Stimulated activated naive CD8-positive, alpha-beta T cell treated with anti-CD3 and anti-CD28 coated beads, Interleukin-15, Interleukin-2, amounts not matched to agents 100 ng/mL and 50 ng/mL, for 24 hours (primary cell): ENCODE results near the gene KIAA1755.

Source experiments
- H3K27ac Mint-ChIP-seq: one replicate; pipeline ENCODE4 v1.8.0; 2021; ENCODE audit warnings: mild to moderate bottlenecking, mixed read lengths
- H3K27me3 Mint-ChIP-seq: one replicate; pipeline ENCODE4 v1.8.0; 2021; ENCODE audit warnings: mixed read lengths
- H3K36me3 Mint-ChIP-seq: one replicate; pipeline ENCODE4 v1.8.0; 2021; ENCODE audit warnings: low read depth, mixed read lengths
- H3K4me1 Mint-ChIP-seq: one replicate; pipeline ENCODE4 v1.8.0; 2021; ENCODE audit warnings: low read depth, mixed read lengths
- H3K4me3 Mint-ChIP-seq: one replicate; pipeline ENCODE4 v1.8.0; 2021; ENCODE audit warnings: mild to moderate bottlenecking, mixed read lengths
- H3K9me3 Mint-ChIP-seq: one replicate; pipeline ENCODE4 v1.8.0; 2021; ENCODE audit warnings: mixed read lengths

The KIAA1755 gene

GRCh38 chr20:38216746-38217595 is 43.6 kb downstream of the KIAA1755 start:
- no peaks in the 10 kb centered on the region for H3K36me3 Mint-ChIP-seq
- H3K27ac Mint-ChIP-seq: no peak overlapping the region
- no peaks in the 10 kb centered on the region for H3K27me3 Mint-ChIP-seq

GRCh38 chr20:38216201-38216600 is 44.3 kb downstream of the KIAA1755 start:
- no peaks in the 10 kb centered on the region for H3K36me3 Mint-ChIP-seq
- H3K4me1 Mint-ChIP-seq: no peaks in the 10 kb centered on the region
- no peaks in the 10 kb centered on the region for H3K27me3 Mint-ChIP-seq
- no peak overlapping the region for H3K27ac Mint-ChIP-seq
- no peak overlapping the region for H3K4me3 Mint-ChIP-seq
- no peaks in the 10 kb centered on the region for H3K9me3 Mint-ChIP-seq

More at GRCh38 chr20:38216746-38217595, 43.6 kb downstream of the KIAA1755 start:
- Mint-ChIP-seq H3K4me1 (no peaks in the 10 kb centered on the region), H3K9me3 (no peaks in the 10 kb centered on the region), H3K4me3 (no peak overlapping the region)

GRCh38 chr20:38215194-38216182 is 45.0 kb downstream of the KIAA1755 start:
- H3K27me3 Mint-ChIP-seq: no peaks in the 10 kb centered on the region
- no peaks in the 10 kb centered on the region for H3K36me3 Mint-ChIP-seq
- H3K27ac Mint-ChIP-seq: no peak overlapping the region

GRCh38 chr20:38214256-38215193 is 46.0 kb downstream of the KIAA1755 start:
- no peak overlapping the region for H3K27ac Mint-ChIP-seq
- H3K36me3 Mint-ChIP-seq: no peaks in the 10 kb centered on the region
- H3K27me3 Mint-ChIP-seq: no peaks in the 10 kb centered on the region
- H3K9me3 Mint-ChIP-seq: no peaks in the 10 kb centered on the region
- no peaks in the 10 kb centered on the region for H3K4me1 Mint-ChIP-seq
- H3K4me3 Mint-ChIP-seq: no peak overlapping the region

More at GRCh38 chr20:38215194-38216182, 45.0 kb downstream of the KIAA1755 start:
- H3K4me1 Mint-ChIP-seq: no peaks in the 10 kb centered on the region
- no peaks in the 10 kb centered on the region for H3K9me3 Mint-ChIP-seq
- no peak overlapping the region for H3K4me3 Mint-ChIP-seq

GRCh38 chr20:38213607-38213940 is 47.0 kb downstream of the KIAA1755 start:
- no peaks in the 10 kb centered on the region for H3K4me1 Mint-ChIP-seq
- no peaks in the 10 kb centered on the region for H3K36me3 Mint-ChIP-seq
- peaks cover 2% of the 10 kb centered on the region for H3K27me3 Mint-ChIP-seq
- H3K27ac Mint-ChIP-seq: no peak overlapping the region
- H3K9me3 Mint-ChIP-seq: no peaks in the 10 kb centered on the region
- H3K4me3 Mint-ChIP-seq: no peak overlapping the region

- H3K36me3 Mint-ChIP-seq: no peaks in the 10 kb centered on the region
- H3K4me3 Mint-ChIP-seq: no peak overlapping the region
- H3K27ac Mint-ChIP-seq: no peak overlapping the region
- H3K4me1 Mint-ChIP-seq: no peaks in the 10 kb centered on the region
- no peaks in the 10 kb centered on the region for H3K9me3 Mint-ChIP-seq
- peaks cover 5% of the 10 kb centered on the region for H3K27me3 Mint-ChIP-seq
Measured at GRCh38 chr20:38212806-38213606, 47.5 kb downstream of the KIAA1755 start.

- H3K4me1 Mint-ChIP-seq: no peaks in the 10 kb centered on the region
- H3K9me3 Mint-ChIP-seq: no peaks in the 10 kb centered on the region
- H3K27ac Mint-ChIP-seq: no peak overlapping the region
- no peaks in the 10 kb centered on the region for H3K36me3 Mint-ChIP-seq
- H3K27me3 Mint-ChIP-seq: peaks cover 13% of the 10 kb centered on the region
- no peak overlapping the region for H3K4me3 Mint-ChIP-seq
Measured at GRCh38 chr20:38211200-38212097, 49.1 kb downstream of the KIAA1755 start.

GRCh38 chr20:38210741-38211140 is 49.8 kb downstream of the KIAA1755 start:
- no peaks in the 10 kb centered on the region for H3K4me1 Mint-ChIP-seq
- H3K27ac Mint-ChIP-seq: no peak overlapping the region
- no peaks in the 10 kb centered on the region for H3K36me3 Mint-ChIP-seq
- no peaks in the 10 kb centered on the region for H3K9me3 Mint-ChIP-seq
- H3K27me3 Mint-ChIP-seq: peaks cover 14% of the 10 kb centered on the region
- no peak overlapping the region for H3K4me3 Mint-ChIP-seq

GRCh38 chr20:38209736-38210405 is 50.7 kb downstream of the KIAA1755 start:
- no peaks in the 10 kb centered on the region for H3K36me3 Mint-ChIP-seq
- no peaks in the 10 kb centered on the region for H3K4me1 Mint-ChIP-seq
- H3K9me3 Mint-ChIP-seq: no peaks in the 10 kb centered on the region
- H3K4me3 Mint-ChIP-seq: no peak overlapping the region
- H3K27ac Mint-ChIP-seq: no peak overlapping the region
- H3K27me3 Mint-ChIP-seq: peaks cover 19% of the 10 kb centered on the region

- no peaks in the 10 kb centered on the region for H3K4me1 Mint-ChIP-seq
- H3K9me3 Mint-ChIP-seq: no peaks in the 10 kb centered on the region
- H3K36me3 Mint-ChIP-seq: no peaks in the 10 kb centered on the region
- H3K4me3 Mint-ChIP-seq: no peak overlapping the region
- no peak overlapping the region for H3K27ac Mint-ChIP-seq
- peaks cover 23% of the 10 kb centered on the region for H3K27me3 Mint-ChIP-seq
Measured at GRCh38 chr20:38209054-38209675, 51.4 kb downstream of the KIAA1755 start.

GRCh38 chr20:38208523-38208922 is 52.0 kb downstream of the KIAA1755 start:
- H3K27ac Mint-ChIP-seq: no peak overlapping the region
- no peaks in the 10 kb centered on the region for H3K36me3 Mint-ChIP-seq

GRCh38 chr20:38208088-38208487 is 52.4 kb downstream of the KIAA1755 start:
- H3K36me3 Mint-ChIP-seq: no peaks in the 10 kb centered on the region
- no peak overlapping the region for H3K4me3 Mint-ChIP-seq
- no peaks in the 10 kb centered on the region for H3K9me3 Mint-ChIP-seq
- no peaks in the 10 kb centered on the region for H3K4me1 Mint-ChIP-seq
- peaks cover 27% of the 10 kb centered on the region for H3K27me3 Mint-ChIP-seq
- no peak overlapping the region for H3K27ac Mint-ChIP-seq

More at GRCh38 chr20:38208523-38208922, 52.0 kb downstream of the KIAA1755 start:
- H3K27me3 Mint-ChIP-seq: peaks cover 26% of the 10 kb centered on the region
- H3K4me1 Mint-ChIP-seq: no peaks in the 10 kb centered on the region
- H3K9me3 Mint-ChIP-seq: no peaks in the 10 kb centered on the region
- H3K4me3 Mint-ChIP-seq: no peak overlapping the region
